ENCODE results near the gene HSF4.

DNA sequence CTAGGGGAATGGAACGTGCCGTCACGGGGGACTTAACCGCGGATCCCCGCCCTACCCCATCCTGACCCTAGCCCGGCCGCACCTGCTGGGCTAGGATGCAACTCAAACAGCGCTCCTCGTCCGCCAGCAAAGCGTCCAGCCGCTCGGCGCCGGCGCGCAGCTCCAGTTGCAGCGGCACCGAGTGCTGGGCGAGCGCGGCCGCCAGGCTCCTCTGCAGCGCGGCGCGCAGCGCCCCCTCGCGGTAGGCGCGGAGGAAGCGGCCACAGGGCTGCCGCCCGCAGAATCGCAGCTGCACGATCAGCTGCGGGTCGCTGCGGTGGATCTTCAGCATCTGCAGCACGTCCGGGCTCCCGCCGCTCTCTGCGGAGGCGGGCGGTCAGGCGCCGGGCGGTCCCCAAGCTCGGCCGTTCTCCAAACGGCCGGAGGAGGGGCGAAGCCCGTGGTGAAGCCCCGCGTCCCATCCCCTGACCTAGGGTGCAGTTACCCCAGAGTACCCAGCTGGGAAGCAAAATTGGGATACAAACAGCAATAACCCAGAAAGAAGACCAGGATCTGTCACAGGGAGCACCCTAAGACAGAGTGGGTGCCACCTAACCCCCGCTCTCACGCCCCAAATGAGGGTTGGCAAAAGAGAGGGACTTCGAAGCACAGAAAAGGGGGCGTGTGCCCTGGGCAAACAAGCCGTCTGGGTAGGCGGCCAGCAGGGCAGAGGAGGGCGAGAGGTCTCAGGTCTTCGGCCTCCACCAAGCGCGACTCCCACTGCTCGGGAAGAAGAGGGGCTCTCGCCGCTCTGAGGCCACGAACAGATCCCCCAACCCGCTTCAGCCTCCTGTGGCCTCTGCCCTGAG is 9.0 kb upstream of the HSF4 start:
- TF ChIP-seq ZNF274 (IDR thresholded peaks at IDR 0.05; ENCODE audit: low read length) (no peak), ZNF274 (tag by site-specific recombination; IDR thresholded peaks at IDR 0.05; ENCODE audit: borderline replicate concordance) (no peak), YY1 (tag by site-specific recombination; IDR thresholded peaks at IDR 0.05) (no peak), ZNF571 (tag by site-specific recombination; IDR thresholded peaks at IDR 0.05) (no peak), CTCF (tag by site-specific recombination; IDR thresholded peaks at IDR 0.05) (peak; percentile 67), ZNF580 (tag by site-specific recombination; IDR thresholded peaks at IDR 0.05) (no peak), ZNF114 (tag by site-specific recombination; IDR thresholded peaks at IDR 0.05) (no peak)
- TF ChIP-seq, protein P1, sequence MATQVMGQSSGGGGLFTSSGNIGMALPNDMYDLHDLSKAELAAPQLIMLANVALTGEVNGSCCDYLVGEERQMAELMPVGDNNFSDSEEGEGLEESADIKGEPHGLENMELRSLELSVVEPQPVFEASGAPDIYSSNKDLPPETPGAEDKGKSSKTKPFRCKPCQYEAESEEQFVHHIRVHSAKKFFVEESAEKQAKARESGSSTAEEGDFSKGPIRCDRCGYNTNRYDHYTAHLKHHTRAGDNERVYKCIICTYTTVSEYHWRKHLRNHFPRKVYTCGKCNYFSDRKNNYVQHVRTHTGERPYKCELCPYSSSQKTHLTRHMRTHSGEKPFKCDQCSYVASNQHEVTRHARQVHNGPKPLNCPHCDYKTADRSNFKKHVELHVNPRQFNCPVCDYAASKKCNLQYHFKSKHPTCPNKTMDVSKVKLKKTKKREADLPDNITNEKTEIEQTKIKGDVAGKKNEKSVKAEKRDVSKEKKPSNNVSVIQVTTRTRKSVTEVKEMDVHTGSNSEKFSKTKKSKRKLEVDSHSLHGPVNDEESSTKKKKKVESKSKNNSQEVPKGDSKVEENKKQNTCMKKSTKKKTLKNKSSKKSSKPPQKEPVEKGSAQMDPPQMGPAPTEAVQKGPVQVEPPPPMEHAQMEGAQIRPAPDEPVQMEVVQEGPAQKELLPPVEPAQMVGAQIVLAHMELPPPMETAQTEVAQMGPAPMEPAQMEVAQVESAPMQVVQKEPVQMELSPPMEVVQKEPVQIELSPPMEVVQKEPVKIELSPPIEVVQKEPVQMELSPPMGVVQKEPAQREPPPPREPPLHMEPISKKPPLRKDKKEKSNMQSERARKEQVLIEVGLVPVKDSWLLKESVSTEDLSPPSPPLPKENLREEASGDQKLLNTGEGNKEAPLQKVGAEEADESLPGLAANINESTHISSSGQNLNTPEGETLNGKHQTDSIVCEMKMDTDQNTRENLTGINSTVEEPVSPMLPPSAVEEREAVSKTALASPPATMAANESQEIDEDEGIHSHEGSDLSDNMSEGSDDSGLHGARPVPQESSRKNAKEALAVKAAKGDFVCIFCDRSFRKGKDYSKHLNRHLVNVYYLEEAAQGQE (tag by site-specific recombination; IDR thresholded peaks at IDR 0.05): no peak
